CMK (cell line): ENCODE results near the gene FOXN3.

Source experiments
- DNase-seq: peaks from one replicate; pipeline ENCODE4 v3.0.0-alpha.2; 2010; ENCODE audit warnings: low read depth

FOXN3 gene

DNA sequence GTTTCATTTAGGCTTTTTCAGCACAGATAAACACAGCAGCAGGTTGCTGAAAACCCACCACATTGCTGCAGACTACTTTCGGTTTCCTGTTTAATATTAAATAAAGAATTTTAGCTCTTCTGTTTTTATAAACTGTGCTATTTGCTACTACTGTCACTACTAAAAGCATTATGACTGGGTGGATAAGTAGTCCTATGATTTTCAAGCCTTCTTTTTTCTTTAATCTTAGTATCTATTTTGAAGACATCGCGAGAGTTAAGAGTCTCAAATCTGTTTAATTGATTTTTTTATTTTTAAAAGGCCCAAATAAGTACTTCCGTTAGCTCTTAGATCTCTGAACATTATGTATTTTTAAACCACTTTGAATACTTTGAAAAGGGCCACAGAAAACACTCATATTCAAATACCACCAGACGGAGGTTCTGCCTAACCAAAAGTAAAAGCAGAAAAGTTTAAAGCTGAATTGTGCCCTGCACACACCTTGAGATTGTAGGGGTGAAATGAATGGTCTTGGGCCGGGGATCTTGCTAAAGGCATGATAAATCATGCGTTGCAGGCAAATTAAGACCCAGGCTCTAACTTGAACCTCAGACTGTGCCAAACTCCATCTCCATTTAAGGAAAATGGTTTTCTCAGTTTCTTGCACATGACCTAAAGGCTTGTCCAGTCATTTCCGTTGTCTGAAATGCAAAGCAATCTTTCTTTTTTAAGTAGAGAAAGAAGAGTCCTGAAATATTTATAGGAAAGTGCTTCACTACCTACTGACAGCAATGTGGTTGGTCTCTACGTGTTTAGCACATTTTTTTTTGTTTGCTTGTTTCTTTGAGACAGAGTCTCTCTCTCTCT, 13.6 kb upstream of the FOXN3 start:
- DNase-seq = no peak

- no peak for DNase-seq
These were observed 12.5 kb upstream of the FOXN3 start for GRCh38 chr14:89429199-89430181.

DNA sequence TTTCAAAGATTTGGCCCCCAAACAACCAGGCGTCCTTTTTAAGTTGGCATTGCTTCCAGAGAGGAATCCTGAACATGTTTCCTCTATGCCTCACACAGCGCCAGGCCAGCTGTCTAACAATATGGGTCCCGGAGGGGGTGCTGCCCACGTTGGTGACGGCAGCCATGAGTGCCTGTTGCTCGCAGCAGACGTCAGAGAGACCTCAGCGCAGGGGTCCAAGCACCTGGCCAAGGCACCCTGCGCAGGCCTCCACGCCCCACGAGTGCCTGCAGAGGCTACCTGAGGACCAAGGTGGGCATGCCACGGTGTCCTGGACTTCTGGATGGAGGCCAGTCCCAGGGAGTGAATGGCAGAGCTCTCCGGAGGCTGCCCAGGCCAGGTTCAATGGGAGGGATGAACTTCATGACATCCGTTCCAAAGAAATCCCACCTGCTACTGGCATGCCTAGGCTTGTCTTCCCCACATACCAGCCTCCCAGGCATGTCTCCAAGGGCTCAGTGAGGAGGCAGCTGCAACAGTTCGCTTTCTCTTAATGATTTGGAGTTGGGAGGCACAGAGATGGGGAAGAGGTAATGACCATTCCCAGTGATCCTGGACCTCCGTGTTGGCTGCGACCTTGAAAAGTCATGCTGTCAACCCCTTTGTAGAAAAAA, 11.6 kb upstream of the FOXN3 start:
- DNase-seq = no peak

- DNase-seq = no peak
These were observed 11.1 kb upstream of the FOXN3 start for GRCh38 chr14:89428173-89428523.

GRCh38 chr14:89427426-89428172, 10.6 kb upstream of the FOXN3 start:
- DNase-seq = no peak

DNA sequence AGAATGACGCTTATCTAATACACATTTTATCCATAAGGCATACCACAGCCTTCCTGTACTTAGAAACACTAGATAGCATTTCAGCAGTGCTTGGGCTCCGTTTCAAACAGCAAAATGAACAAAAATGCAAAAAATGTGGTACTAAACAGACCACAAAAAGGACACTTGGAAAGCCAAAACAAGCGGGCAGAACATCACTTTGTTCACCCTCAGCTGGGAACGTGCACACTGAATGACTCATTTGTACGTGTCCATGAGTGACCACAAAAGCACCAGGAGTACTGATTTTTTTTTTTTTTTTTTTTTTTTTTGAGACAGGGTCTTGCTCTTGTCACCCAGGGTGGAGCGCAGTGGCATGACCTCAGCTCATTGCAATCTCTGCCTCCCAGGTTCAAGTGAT, 8.9 kb upstream of the FOXN3 start:
- no peak for DNase-seq

DNA sequence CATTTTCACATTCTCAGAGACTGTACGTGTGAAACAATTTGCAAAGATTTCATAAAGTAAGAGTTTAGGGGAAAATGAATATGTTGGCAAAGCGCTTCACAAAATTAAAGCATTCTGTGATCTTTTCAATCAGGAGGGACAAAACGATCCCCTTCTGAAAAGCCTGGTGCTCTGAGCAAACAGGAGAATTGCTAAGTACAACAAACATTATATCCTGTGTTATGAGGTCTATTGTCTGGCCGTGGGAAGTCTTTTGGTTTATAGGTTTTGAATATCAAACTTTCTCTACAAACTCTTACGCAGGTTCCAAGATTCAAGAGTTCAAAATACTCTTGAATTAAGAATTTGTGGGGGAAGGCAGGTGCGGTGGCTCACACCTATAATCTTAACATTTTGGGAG, 7.2 kb upstream of the FOXN3 start:
- DNase-seq = no peak

GRCh38 chr14:89422952-89423345, 5.9 kb upstream of the FOXN3 start:
- DNase-seq = no peak

- no peak for DNase-seq
These were observed 5.3 kb upstream of the FOXN3 start for GRCh38 chr14:89422181-89422951.

- no peak for DNase-seq
These were observed 3.5 kb upstream of the FOXN3 start for GRCh38 chr14:89420502-89420901.

- DNase-seq = no peak
These were observed 3.0 kb upstream of the FOXN3 start for GRCh38 chr14:89419973-89420482.

GRCh38 chr14:89418976-89419375, 1.9 kb upstream of the FOXN3 start:
- no peak for DNase-seq

GRCh38 chr14:89418452-89418851, 1.4 kb upstream of the FOXN3 start:
- DNase-seq = no peak

- no peak for DNase-seq
These were observed 612 bp upstream of the FOXN3 start for GRCh38 chr14:89417465-89418225.

- DNase-seq = peak; percentile 87
These were observed 734 bp downstream of the FOXN3 start for GRCh38 chr14:89416002-89416995.

- DNase-seq = no peak
These were observed 1.9 kb downstream of the FOXN3 start for GRCh38 chr14:89415159-89415558.

DNA sequence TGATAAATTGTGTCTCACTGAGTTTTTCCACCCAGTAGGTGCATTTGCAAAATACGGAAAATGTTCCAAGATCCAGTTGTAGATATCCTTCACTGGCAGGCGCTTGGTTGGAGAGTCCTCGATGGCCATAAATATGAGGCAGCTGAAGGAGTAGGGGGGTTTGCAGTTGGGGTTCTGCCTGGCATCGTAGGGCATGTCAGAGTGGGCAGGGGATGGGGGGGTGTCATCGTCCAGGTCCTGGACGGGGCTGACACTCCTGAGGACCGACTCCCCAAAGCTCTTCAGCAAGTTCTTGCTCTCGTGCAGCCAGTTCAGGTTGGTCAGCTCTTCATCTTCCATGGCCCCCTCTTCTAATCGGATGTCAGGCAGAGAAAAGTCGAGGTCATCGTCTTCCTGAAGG, 5.1 kb downstream of the FOXN3 start:
- no peak for DNase-seq

DNA sequence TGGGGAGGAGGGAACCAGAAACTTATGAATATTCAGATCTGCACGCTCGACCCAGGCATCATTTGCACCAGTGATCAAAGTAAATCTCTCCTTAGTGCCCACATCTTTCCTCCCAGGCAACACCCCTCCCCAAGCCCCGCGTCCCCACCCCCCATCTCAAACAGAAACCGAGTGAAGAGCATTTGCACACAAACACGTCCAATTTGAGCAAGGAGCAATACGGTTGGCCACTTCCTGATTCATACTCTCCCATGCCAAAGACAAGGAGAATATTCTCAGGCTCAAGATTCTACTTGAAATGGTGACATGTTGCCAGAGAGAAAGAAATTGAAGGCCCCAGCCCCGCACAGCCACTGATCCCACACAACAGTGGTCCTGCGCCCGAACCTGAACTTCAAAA, 7.1 kb downstream of the FOXN3 start:
- no peak for DNase-seq
